Right atrium auricular region (tissue), 2 donors: Measurements from ENCODE around the gene ICAM3. TPM values are rescaled to one million over a fixed set of nuclear protein-coding genes. Genes with fewer than 3 reads are reported as not detected.

Experiments
- DNase-seq: peaks from one replicate; pipeline ENCODE4 v3.0.0-alpha.2; 2019; ENCODE audit warnings: low spot score
- H3K27ac ChIP-seq, 2 donors: fragments of 200-600 bp; sonication (generic); 1 replicate in 1 of 2; 2 replicates in 1 of 2; pipeline ENCODE4 v1.5.1; 2016 to 2019
- H3K27me3 ChIP-seq, 2 donors: fragments of 200-600 bp; sonication (generic); one replicate each; pipeline versions ENCODE4 v1.5.1 to v1.6.0; 2017 to 2019
- H3K36me3 ChIP-seq: fragments of 200-600 bp; sonication (generic); one replicate; pipeline ENCODE4 v1.5.1; 2016
- H3K4me1 ChIP-seq, 2 donors: fragments of 200-600 bp; sonication (generic); one replicate each; pipeline versions ENCODE4 v1.5.1 to v1.6.0; 2017 to 2019
- H3K4me3 ChIP-seq, 2 donors: fragments of 200-600 bp; sonication (generic); 1 replicate in 1 of 2; 2 replicates in 1 of 2; pipeline ENCODE4 v1.5.1; 2017 to 2019; ENCODE audit warnings: mild to moderate bottlenecking in 1 of 2, moderate library complexity in 1 of 2
- H3K9me3 ChIP-seq, 2 donors: fragments of 200-600 bp; sonication (generic); one replicate each; pipeline ENCODE4 v1.5.1; 2019
- total RNA-seq, 2 donors: library from RNA; depleted of rRNA; stranded (reverse); fragments of >200 nt; gene quantifications; one replicate each; pipeline ENCODE4 v1.1.0, GENCODE V29; 2016
- TF ChIP-seq, protein P1 (sequence below), 2 donors: fragments of 200-600 bp; sonication (generic); IDR thresholded peaks; one replicate each; pipeline ENCODE4 v1.5.1; 2019; ENCODE audit warnings: antibody characterized with exemption in 2 of 2

ICAM3 gene
- total RNA-seq, 2 donors from 2014 or later = 5.3 to 7.1 TPM

DNA sequence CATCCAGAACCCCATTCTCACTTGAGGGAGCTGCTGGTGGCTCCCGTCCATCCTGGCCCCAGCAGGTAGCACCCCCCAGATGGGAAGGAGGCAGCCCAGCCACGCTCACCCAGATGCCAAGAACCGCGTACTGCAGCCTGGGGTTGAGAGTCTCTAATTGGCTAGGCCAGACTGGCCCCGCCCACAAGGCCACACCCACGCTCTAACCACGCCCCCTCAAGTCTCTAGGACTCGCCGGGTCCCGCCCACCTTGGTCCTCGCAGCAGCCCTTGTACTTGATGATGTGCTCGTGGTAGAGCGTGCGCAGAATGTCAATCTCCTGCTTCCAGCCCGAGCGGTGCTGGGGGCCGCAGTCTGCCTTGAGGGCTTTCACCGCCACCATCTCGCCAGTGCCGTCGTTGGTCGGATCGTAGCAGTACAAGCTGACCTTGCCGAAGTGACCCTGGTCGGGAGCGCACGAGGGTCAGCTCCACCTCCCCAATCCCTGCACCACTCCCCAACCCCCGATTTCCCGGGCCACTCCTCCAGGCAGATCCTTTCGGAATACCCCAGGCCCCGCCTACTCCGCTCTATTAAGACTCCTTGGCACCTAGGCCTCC, 14.5 kb upstream of the ICAM3 start:
- TF ChIP-seq, protein P1, sequence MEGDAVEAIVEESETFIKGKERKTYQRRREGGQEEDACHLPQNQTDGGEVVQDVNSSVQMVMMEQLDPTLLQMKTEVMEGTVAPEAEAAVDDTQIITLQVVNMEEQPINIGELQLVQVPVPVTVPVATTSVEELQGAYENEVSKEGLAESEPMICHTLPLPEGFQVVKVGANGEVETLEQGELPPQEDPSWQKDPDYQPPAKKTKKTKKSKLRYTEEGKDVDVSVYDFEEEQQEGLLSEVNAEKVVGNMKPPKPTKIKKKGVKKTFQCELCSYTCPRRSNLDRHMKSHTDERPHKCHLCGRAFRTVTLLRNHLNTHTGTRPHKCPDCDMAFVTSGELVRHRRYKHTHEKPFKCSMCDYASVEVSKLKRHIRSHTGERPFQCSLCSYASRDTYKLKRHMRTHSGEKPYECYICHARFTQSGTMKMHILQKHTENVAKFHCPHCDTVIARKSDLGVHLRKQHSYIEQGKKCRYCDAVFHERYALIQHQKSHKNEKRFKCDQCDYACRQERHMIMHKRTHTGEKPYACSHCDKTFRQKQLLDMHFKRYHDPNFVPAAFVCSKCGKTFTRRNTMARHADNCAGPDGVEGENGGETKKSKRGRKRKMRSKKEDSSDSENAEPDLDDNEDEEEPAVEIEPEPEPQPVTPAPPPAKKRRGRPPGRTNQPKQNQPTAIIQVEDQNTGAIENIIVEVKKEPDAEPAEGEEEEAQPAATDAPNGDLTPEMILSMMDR (IDR thresholded peaks at IDR 0.05) = no peak
- H3K36me3 ChIP-seq = peaks cover 35% of the 10 kb centered on the region
- H3K9me3 ChIP-seq = no peaks in the 10 kb centered on the region
- H3K4me1 ChIP-seq = peaks cover 0 to 15% of the 10 kb centered on the region in 2 donors
- H3K27me3 ChIP-seq = no peaks in the 10 kb centered on the region
- peak overlapping the region; percentile 70 to 74 for H3K27ac ChIP-seq
- H3K4me3 ChIP-seq = peak overlapping the region; percentile 30 to 46
- peak; percentile 64 for DNase-seq

DNA sequence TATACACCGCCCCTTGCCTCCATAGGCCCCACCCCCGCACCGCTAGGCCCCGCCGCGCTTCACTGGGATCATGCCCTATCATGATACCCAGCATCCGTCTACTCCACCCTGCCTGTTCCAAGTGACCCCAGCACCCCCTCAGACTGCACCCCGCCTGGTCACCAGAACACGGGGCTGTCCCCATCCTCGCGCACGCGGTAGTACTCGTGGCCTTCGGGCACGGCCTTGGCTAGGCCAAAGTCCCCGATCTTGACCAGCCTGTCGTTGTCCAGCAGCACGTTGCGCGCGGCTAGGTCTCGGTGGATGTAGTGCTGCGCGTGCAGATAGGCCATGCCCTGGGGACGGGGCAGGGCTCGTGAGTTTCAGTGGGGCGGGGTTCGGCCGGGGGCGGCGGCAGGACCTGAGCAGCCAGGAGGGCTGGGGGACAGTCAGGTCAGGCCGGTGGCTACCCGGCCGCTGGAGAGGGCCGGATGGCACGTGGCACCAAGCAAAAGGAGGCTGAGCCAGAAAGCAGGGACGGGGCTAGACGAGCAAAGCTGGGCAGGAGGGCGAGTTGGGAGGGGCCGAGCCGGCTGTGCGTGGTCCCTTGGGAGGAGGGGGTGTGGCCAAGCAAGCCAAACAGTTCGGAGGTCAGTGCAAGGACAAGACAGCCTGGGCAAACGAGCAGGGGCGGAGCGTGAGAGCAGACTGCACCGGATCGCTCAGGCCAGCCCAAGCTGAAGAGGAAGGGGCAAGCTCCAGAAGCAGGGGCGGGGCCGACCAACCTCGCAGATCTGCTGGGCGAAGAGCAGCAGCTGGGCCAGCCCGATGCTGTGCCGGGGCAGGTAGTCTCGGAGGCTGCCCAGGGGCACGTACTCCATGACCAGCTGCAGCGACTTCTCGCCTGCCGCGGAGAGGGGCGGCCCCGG, 13.6 kb upstream of the ICAM3 start:
- H3K9me3 ChIP-seq = no peaks in the 10 kb centered on the region
- H3K27ac ChIP-seq = peak overlapping the region; percentile 70 to 74
- H3K4me1 ChIP-seq = peaks cover 0 to 15% of the 10 kb centered on the region in 2 donors
- peaks cover 30% of the 10 kb centered on the region for H3K36me3 ChIP-seq
- H3K27me3 ChIP-seq = no peaks in the 10 kb centered on the region
- TF ChIP-seq, protein P1 (IDR thresholded peaks at IDR 0.05) = no peak
- H3K4me3 ChIP-seq = peak overlapping the region; percentile 30 to 46
- peak; percentile 66 for DNase-seq

DNA sequence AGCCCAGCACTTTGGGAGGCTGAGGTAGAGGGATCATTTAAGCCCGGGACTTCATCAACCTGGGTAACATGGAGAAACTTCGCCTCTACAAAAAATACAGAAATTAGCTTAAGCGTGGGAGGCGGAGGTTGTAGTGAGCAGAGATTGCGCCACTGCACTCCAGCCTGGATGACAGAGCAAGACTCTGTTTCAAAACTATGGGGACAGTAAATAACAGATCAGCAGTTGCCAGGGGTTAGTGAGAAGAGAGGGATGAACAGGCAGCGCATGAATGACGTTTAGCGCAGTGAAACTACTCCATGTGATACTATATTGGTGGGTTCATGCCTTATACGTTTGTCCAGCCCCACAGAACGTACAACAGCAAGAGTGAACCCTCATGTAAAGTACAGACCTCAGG, 7.1 kb upstream of the ICAM3 start:
- Histone ChIP-seq H3K4me1 (no peaks in the 10 kb centered on the region), H3K36me3 (peaks cover 4% of the 10 kb centered on the region), H3K27me3 (no peaks in the 10 kb centered on the region), H3K27ac (no peak overlapping the region), H3K9me3 (no peaks in the 10 kb centered on the region), H3K4me3 (no peak overlapping the region)
- DNase-seq = peak; percentile 61
- TF ChIP-seq, protein P1 (IDR thresholded peaks at IDR 0.05) = no peak

DNA sequence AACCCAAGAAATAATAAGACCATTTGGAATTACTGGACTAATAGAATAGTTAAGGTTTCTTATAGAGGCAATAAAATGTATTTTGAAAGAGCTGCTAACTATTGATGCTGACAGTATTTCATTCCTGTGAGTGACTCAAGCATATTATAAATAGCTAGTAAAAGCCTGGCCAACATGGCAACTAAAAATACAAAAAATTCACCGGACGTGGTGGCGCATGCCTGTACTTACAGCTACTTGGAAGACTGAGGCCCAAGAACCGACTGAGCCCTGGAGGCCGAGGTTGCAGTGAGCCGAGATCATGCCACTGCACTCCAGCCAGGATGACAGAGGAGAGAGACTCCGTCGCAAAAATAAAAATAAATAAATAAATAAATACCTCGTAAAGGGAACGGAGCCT, 5.4 kb upstream of the ICAM3 start:
- Histone ChIP-seq H3K27ac (no peak overlapping the region), H3K36me3 (no peaks in the 10 kb centered on the region), H3K4me1 (no peaks in the 10 kb centered on the region), H3K4me3 (no peak overlapping the region), H3K9me3 (no peaks in the 10 kb centered on the region), H3K27me3 (no peaks in the 10 kb centered on the region)
- no peak for DNase-seq
- TF ChIP-seq, protein P1 (IDR thresholded peaks at IDR 0.05) = no peak

DNA sequence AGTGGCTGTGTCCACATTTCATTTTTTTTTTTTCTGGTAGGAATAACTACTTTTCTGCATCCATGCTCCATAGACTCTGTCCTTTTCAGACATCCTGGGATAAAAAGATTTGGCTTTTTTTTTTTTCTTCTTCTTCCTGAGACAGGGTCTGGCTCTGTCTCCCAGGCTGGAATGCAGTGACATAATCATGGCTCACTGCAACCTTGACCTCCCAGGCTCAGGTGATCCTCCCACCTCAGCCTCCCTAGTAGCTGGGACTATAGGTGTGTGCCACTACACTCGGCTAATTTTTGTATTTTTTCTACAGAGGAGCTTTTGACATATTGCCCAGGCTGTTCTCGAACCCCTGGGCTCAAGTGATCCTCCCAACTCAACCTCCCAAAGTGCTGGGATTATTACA, 4.1 kb upstream of the ICAM3 start:
- Histone ChIP-seq H3K4me1 (no peaks in the 10 kb centered on the region), H3K4me3 (no peak overlapping the region), H3K27me3 (no peaks in the 10 kb centered on the region), H3K27ac (no peak overlapping the region), H3K36me3 (no peaks in the 10 kb centered on the region), H3K9me3 (no peaks in the 10 kb centered on the region)
- TF ChIP-seq, protein P1 (IDR thresholded peaks at IDR 0.05) = no peak
- no peak for DNase-seq
